ENCODE data around the gene B4GALT5. TPM values are rescaled to one million over a fixed set of nuclear protein-coding genes. Genes with fewer than 3 reads are reported as not detected.
A peak's percentile ranks its signal among the peaks of the same experiment; 100 is the strongest.
"Not testable (repeated sequence)": the region's sequence is repeated elsewhere in the genome, so short reads cannot be mapped to it uniquely, and the experiment has no call there.

The B4GALT5 gene
- total and polyA plus RNA-seq, 7 experiments from 2014 or later = 0.14 to 23.1 (median 3.6) TPM

DNA sequence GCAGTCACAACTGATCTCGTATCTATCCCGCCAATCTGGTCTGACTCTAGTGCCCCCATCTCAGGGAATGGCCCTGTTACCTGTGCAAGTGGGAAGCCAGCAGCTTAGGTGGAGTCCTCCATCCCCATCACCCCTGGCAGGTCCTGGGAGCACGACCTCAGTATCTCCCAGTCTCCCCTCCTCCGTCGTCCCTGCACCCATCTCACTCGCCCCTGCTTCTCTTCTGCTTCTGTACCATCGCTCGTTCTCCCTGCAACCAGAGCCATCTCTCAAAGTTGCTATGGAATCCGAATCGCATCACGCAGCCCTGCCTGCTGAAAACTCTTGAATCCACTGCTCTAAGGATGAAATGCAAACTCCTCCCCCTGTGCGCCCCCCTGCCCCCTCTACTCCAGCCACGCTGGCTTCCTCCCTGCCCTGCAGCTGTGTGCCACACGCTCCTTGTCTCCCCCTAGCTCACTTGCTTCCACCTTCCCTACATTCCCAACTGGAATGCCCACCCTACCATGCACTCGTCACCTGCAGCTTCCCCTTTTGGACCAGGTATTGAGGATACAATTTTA, 81.7 kb downstream of the B4GALT5 start:
- Histone ChIP-seq H3K27ac (ENCODE audit: low read depth, low read length) (no peak overlapping the region), H3K27me3 (ENCODE audit: control insufficient read depth in 2 of 2, insufficient read depth in 2 of 2, low read length in 2 of 2) (no peaks in the 10 kb centered on the region), H3K9me3 (ENCODE audit: control insufficient read depth in 2 of 3, low read length in 3 of 3) (no peaks in the 10 kb centered on the region), H3K4me3 (ENCODE audit: low read length) (no peak overlapping the region), H3K36me3 (ENCODE audit: control insufficient read depth in 2 of 3, insufficient read depth in 3 of 3, low read length in 3 of 3) (peaks cover 0 to 14% (median 12%) of the 10 kb centered on the region in 3 experiments), H3K4me1 (ENCODE audit: control insufficient read depth in 2 of 2, insufficient read depth in 2 of 2, low read length in 2 of 2) (no peaks in the 10 kb centered on the region)
- H3K4me3 Mint-ChIP-seq = no peak overlapping the region
- ChIA-PET POLR2A (no interaction called here), CTCF (no interaction called here)
- intact Hi-C loops (cut with micrococcal nuclease) = no loop called here
- no peak for DNase-seq
- H3K27me3 Mint-ChIP-seq = peaks cover 0 to 4% (median 0%) of the 10 kb centered on the region in 5 donors
- H3K9me3 Mint-ChIP-seq = peaks cover 0 to 4% (median 0%) of the 10 kb centered on the region in 11 donors
- H3K27ac Mint-ChIP-seq = peak overlapping the region in 1 of 9 donors; percentile 30
- no peak for ATAC-seq
- peaks cover 8 to 19% (median 18%) of the 10 kb centered on the region in 5 donors for H3K36me3 Mint-ChIP-seq
- H3K4me1 Mint-ChIP-seq = peaks cover 0 to 15% (median 0%) of the 10 kb centered on the region in 7 donors

- Mint-ChIP-seq H3K27ac (no peak overlapping the region), H3K36me3 (peaks cover 5 to 14% (median 11%) of the 10 kb centered on the region in 5 donors), H3K9me3 (peaks cover 0 to 4% (median 0%) of the 10 kb centered on the region in 11 donors), H3K4me3 (no peak overlapping the region), H3K27me3 (peaks cover 0 to 5% (median 0%) of the 10 kb centered on the region in 5 donors), H3K4me1 (peaks cover 0 to 19% (median 0%) of the 10 kb centered on the region in 7 donors)
- intact Hi-C loops (cut with micrococcal nuclease) = no loop called here
- ChIA-PET CTCF (interaction anchor here (0.7 kb wide), 1 partner anchor 234 kb away, joined by 3 read pairs; no protein-coding TSS in a partner anchor), POLR2A (no interaction called here)
- peaks cover 0 to 6% (median 4%) of the 10 kb centered on the region in 3 experiments for H3K36me3 ChIP-seq (ENCODE audit: control insufficient read depth in 2 of 3, insufficient read depth in 3 of 3, low read length in 3 of 3)
- H3K27ac ChIP-seq (ENCODE audit: low read depth, low read length) = no peak overlapping the region
- ATAC-seq (no peak), DNase-seq (no peak)
- H3K9me3 ChIP-seq (ENCODE audit: control insufficient read depth in 2 of 3, low read length in 3 of 3) = no peaks in the 10 kb centered on the region
- no peaks in the 10 kb centered on the region for H3K4me1 ChIP-seq (ENCODE audit: control insufficient read depth in 2 of 2, insufficient read depth in 2 of 2, low read length in 2 of 2)
- no peaks in the 10 kb centered on the region for H3K27me3 ChIP-seq (ENCODE audit: control insufficient read depth in 2 of 2, insufficient read depth in 2 of 2, low read length in 2 of 2)
- no peak overlapping the region for H3K4me3 ChIP-seq (ENCODE audit: low read length)
These were observed 82.5 kb downstream of the B4GALT5 start for GRCh38 chr20:49631061-49631716.

- intact Hi-C loops (cut with micrococcal nuclease) = no loop called here
- Histone ChIP-seq H3K9me3 (ENCODE audit: control insufficient read depth in 2 of 3, low read length in 3 of 3) (no peaks in the 10 kb centered on the region), H3K36me3 (ENCODE audit: control insufficient read depth in 2 of 3, insufficient read depth in 3 of 3, low read length in 3 of 3) (no peaks in the 10 kb centered on the region), H3K27ac (ENCODE audit: low read depth, low read length) (no peak overlapping the region), H3K4me3 (ENCODE audit: low read length) (no peak overlapping the region), H3K27me3 (ENCODE audit: control insufficient read depth in 2 of 2, insufficient read depth in 2 of 2, low read length in 2 of 2) (no peaks in the 10 kb centered on the region), H3K4me1 (ENCODE audit: control insufficient read depth in 2 of 2, insufficient read depth in 2 of 2, low read length in 2 of 2) (no peaks in the 10 kb centered on the region)
- Mint-ChIP-seq H3K27ac (no peak overlapping the region), H3K36me3 (peaks cover 0 to 8% (median 5%) of the 10 kb centered on the region in 5 donors), H3K9me3 (peaks cover 0 to 4% (median 0%) of the 10 kb centered on the region in 11 donors), H3K27me3 (peaks cover 0 to 5% (median 0%) of the 10 kb centered on the region in 5 donors), H3K4me3 (no peak overlapping the region), H3K4me1 (peaks cover 0 to 23% (median 0%) of the 10 kb centered on the region in 7 donors)
- POLR2A ChIA-PET = no interaction called here
- no peak for DNase-seq
- CTCF ChIA-PET = interaction anchor here (0.7 kb wide), 1 partner anchor 235 kb away, joined by 3 read pairs; no protein-coding TSS in a partner anchor
- no peak for ATAC-seq
These were observed 83.2 kb downstream of the B4GALT5 start for GRCh38 chr20:49630396-49630951.

DNA sequence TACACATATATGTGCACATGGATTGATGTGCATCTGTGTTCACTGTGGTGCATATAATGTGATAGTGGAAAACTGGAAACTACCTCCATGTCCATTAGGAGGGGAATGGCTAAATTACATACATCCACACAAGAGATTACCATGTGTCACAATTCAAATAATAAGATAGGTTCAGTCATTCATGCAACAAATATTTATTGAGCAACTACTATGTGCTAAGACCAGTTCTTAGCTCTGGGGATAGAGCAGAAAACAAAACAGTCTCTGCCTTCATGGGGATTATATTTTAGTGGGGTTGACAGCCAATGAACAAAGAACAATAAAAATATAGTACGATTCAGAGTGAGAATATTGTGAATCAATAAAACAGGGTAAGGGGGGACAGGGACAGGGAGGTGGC, 84.1 kb downstream of the B4GALT5 start:
- ATAC-seq = no peak
- intact Hi-C loops (cut with micrococcal nuclease) = no loop called here
- Mint-ChIP-seq H3K4me3 (no peak overlapping the region), H3K27me3 (peaks cover 0 to 7% (median 0%) of the 10 kb centered on the region in 5 donors), H3K9me3 (peaks cover 0 to 4% (median 0%) of the 10 kb centered on the region in 11 donors), H3K27ac (no peak overlapping the region), H3K4me1 (peaks cover 0 to 24% (median 0%) of the 10 kb centered on the region in 7 donors), H3K36me3 (peaks cover 0 to 8% (median 0%) of the 10 kb centered on the region in 5 donors)
- Histone ChIP-seq H3K27me3 (ENCODE audit: control insufficient read depth in 2 of 2, insufficient read depth in 2 of 2, low read length in 2 of 2) (no peaks in the 10 kb centered on the region), H3K4me1 (ENCODE audit: control insufficient read depth in 2 of 2, insufficient read depth in 2 of 2, low read length in 2 of 2) (no peaks in the 10 kb centered on the region), H3K27ac (ENCODE audit: low read depth, low read length) (no peak overlapping the region), H3K36me3 (ENCODE audit: control insufficient read depth in 2 of 3, insufficient read depth in 3 of 3, low read length in 3 of 3) (no peaks in the 10 kb centered on the region), H3K4me3 (ENCODE audit: low read length) (no peak overlapping the region), H3K9me3 (ENCODE audit: control insufficient read depth in 2 of 3, low read length in 3 of 3) (no peaks in the 10 kb centered on the region)
- no peak for DNase-seq
- ChIA-PET POLR2A (no interaction called here), CTCF (interaction anchor here (0.6 to 1.1 kb wide), 2 partner anchors 14 to 233 kb away, joined by 3 to 4 read pairs; no protein-coding TSS in a partner anchor)

- ATAC-seq; H3K4me3 ChIP-seq (ENCODE audit: low read length); H3K27ac Mint-ChIP-seq; H3K27me3 Mint-ChIP-seq; DNase-seq; intact Hi-C loops (cut with micrococcal nuclease); H3K27ac ChIP-seq (ENCODE audit: low read depth, low read length); H3K27me3 ChIP-seq (ENCODE audit: control insufficient read depth in 2 of 2, insufficient read depth in 2 of 2, low read length in 2 of 2); POLR2A ChIA-PET; CTCF ChIA-PET; H3K36me3 Mint-ChIP-seq; H3K9me3 Mint-ChIP-seq; H3K4me3 Mint-ChIP-seq; H3K36me3 ChIP-seq (ENCODE audit: control insufficient read depth in 2 of 3, insufficient read depth in 3 of 3, low read length in 3 of 3); H3K4me1 ChIP-seq (ENCODE audit: control insufficient read depth in 2 of 2, insufficient read depth in 2 of 2, low read length in 2 of 2); H3K9me3 ChIP-seq (ENCODE audit: control insufficient read depth in 2 of 3, low read length in 3 of 3): not testable (repeated sequence)
- peaks cover 0 to 24% (median 0%) of the 10 kb centered on the region in 7 donors for H3K4me1 Mint-ChIP-seq
These were observed 85.4 kb downstream of the B4GALT5 start for GRCh38 chr20:49628280-49628679.

DNA sequence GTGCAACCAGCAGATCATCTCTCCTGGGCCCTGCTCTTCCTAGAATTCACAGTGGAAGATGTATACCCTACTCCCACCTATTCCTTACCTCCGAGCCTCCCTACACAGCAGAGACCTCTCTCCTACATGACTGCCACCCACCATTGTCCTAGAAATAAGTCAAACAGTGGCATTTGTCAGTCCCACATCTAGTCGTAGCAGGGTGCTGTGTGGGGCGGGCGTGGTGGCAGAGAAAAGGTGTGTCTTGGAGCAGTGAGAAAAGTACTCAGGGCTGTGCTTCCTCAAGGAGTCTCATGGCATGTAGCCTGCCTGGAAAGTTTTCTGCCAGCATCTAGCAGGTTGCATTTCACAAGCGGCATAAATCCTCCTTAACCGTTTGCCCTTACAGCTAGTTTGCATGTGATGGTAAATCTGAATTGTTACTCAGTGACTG, 86.3 kb downstream of the B4GALT5 start:
- H3K36me3 ChIP-seq (ENCODE audit: control insufficient read depth in 2 of 3, insufficient read depth in 3 of 3, low read length in 3 of 3) = no peaks in the 10 kb centered on the region
- H3K27me3 ChIP-seq (ENCODE audit: control insufficient read depth in 2 of 2, insufficient read depth in 2 of 2, low read length in 2 of 2) = no peaks in the 10 kb centered on the region
- POLR2A ChIA-PET = no interaction called here
- DNase-seq = no peak
- no peak overlapping the region for H3K4me3 ChIP-seq (ENCODE audit: low read length)
- no peaks in the 10 kb centered on the region for H3K9me3 ChIP-seq (ENCODE audit: control insufficient read depth in 2 of 3, low read length in 3 of 3)
- H3K9me3 Mint-ChIP-seq = peaks cover 0 to 7% (median 0%) of the 10 kb centered on the region in 11 donors
- H3K4me1 Mint-ChIP-seq = peaks cover 0 to 24% (median 0%) of the 10 kb centered on the region in 7 donors
- CTCF ChIA-PET = no interaction called here
- no peak for ATAC-seq
- no peak overlapping the region for H3K27ac Mint-ChIP-seq
- H3K4me1 ChIP-seq (ENCODE audit: control insufficient read depth in 2 of 2, insufficient read depth in 2 of 2, low read length in 2 of 2) = no peaks in the 10 kb centered on the region
- intact Hi-C loops (cut with micrococcal nuclease) = no loop called here
- peaks cover 0 to 9% (median 0%) of the 10 kb centered on the region in 5 donors for H3K27me3 Mint-ChIP-seq
- H3K4me3 Mint-ChIP-seq = no peak overlapping the region
- no peak overlapping the region for H3K27ac ChIP-seq (ENCODE audit: low read depth, low read length)
- peaks cover 0 to 3% (median 0%) of the 10 kb centered on the region in 5 donors for H3K36me3 Mint-ChIP-seq
